ENCODE results near the gene MUL1.

The MUL1 gene

GRCh38 chr1:20552728-20553445 lies 44.9 kb upstream of the MUL1 start:
- H3K4me2 ChIP-seq (ENCODE audit: low read depth, low read length, poor library complexity, severe bottlenecking), result no peak overlapping the region
- no peaks in the 10 kb centered on the region for H3K27me3 ChIP-seq (ENCODE audit: low read length)
- no peaks in the 10 kb centered on the region for H3K36me3 ChIP-seq (ENCODE audit: low read length)
- H3K9me2 ChIP-seq (replicated peaks; ENCODE audit: insufficient read depth, low read length), result no peaks in the 10 kb centered on the region
- H3F3A ChIP-seq (ENCODE audit: insufficient read depth), result no peaks in the 10 kb centered on the region
- no peaks in the 10 kb centered on the region for H3K9me3 ChIP-seq (ENCODE audit: insufficient read depth, low read length)
- H4K20me1 ChIP-seq (ENCODE audit: low read depth, low read length), result no peaks in the 10 kb centered on the region
- no peak overlapping the region for H3K4me3 ChIP-seq (ENCODE audit: insufficient read depth, low read length, poor library complexity, severe bottlenecking)
- H3K9ac ChIP-seq (ENCODE audit: low read length), result no peak overlapping the region
- no peak overlapping the region for H3K27ac ChIP-seq (ENCODE audit: low read depth, low read length)
- TF ChIP-seq EZH2phosphoT487 (conservative IDR thresholded peaks at IDR 0.05; ENCODE audit: low read length), result no peak
- TF ChIP-seq CTCF (IDR thresholded peaks at IDR 0.05; ENCODE audit: insufficient read depth, low read length, poor library complexity, severe bottlenecking), result no peak
- no peak overlapping the region for H2AFZ ChIP-seq (ENCODE audit: low read depth, low read length, severe bottlenecking)
- H3K79me2 ChIP-seq (ENCODE audit: insufficient read depth, low read length), result no peaks in the 10 kb centered on the region

GRCh38 chr1:20551945-20552727 lies 44.2 kb upstream of the MUL1 start, which contains the start of gene FAM43B:
Gene FAM43B (plus strand): TSS chr1:20552573. CDS start chr1:20552974, 401 bp downstream.
- H3K27me3 ChIP-seq (ENCODE audit: low read length), result no peaks in the 10 kb centered on the region
- TF ChIP-seq EZH2phosphoT487 (conservative IDR thresholded peaks at IDR 0.05; ENCODE audit: low read length) (no peak), CTCF (IDR thresholded peaks at IDR 0.05; ENCODE audit: insufficient read depth, low read length, poor library complexity, severe bottlenecking) (no peak)
- H2AFZ ChIP-seq (ENCODE audit: low read depth, low read length, severe bottlenecking), result no peak within 1 kb of the TSS

GRCh38 chr1:20551161-20551560 lies 43.2 kb upstream of the MUL1 start:
- TF ChIP-seq EZH2phosphoT487 (conservative IDR thresholded peaks at IDR 0.05; ENCODE audit: low read length) (no peak), CTCF (IDR thresholded peaks at IDR 0.05; ENCODE audit: insufficient read depth, low read length, poor library complexity, severe bottlenecking) (no peak)
- no peak overlapping the region for H3K9ac ChIP-seq (ENCODE audit: low read length)
- H2AFZ ChIP-seq (ENCODE audit: low read depth, low read length, severe bottlenecking), result no peak overlapping the region
- no peaks in the 10 kb centered on the region for H3K36me3 ChIP-seq (ENCODE audit: low read length)
- H3K4me3 ChIP-seq (ENCODE audit: insufficient read depth, low read length, poor library complexity, severe bottlenecking), result no peak overlapping the region
- H3K4me2 ChIP-seq (ENCODE audit: low read depth, low read length, poor library complexity, severe bottlenecking), result no peak overlapping the region
- H3K27ac ChIP-seq (ENCODE audit: low read depth, low read length), result no peak overlapping the region
- no peaks in the 10 kb centered on the region for H3K79me2 ChIP-seq (ENCODE audit: insufficient read depth, low read length)
- H3K9me2 ChIP-seq (replicated peaks; ENCODE audit: insufficient read depth, low read length), result no peaks in the 10 kb centered on the region
- no peaks in the 10 kb centered on the region for H4K20me1 ChIP-seq (ENCODE audit: low read depth, low read length)
- no peaks in the 10 kb centered on the region for H3K9me3 ChIP-seq (ENCODE audit: insufficient read depth, low read length)
- H3F3A ChIP-seq (ENCODE audit: insufficient read depth), result no peaks in the 10 kb centered on the region
- no peaks in the 10 kb centered on the region for H3K27me3 ChIP-seq (ENCODE audit: low read length)

More at GRCh38 chr1:20551945-20552727, 44.2 kb upstream of the MUL1 start, which contains the start of gene FAM43B:
- Histone ChIP-seq H3K4me3 (ENCODE audit: insufficient read depth, low read length, poor library complexity, severe bottlenecking) (no peak within 1 kb of the TSS), H3K27ac (ENCODE audit: low read depth, low read length) (no peak within 1 kb of the TSS), H3K9ac (ENCODE audit: low read length) (no peak within 1 kb of the TSS), H3K36me3 (ENCODE audit: low read length) (no peaks in the 10 kb centered on the region), H4K20me1 (ENCODE audit: low read depth, low read length) (no peaks in the 10 kb centered on the region), H3F3A (ENCODE audit: insufficient read depth) (no peaks in the 10 kb centered on the region), H3K9me3 (ENCODE audit: insufficient read depth, low read length) (no peaks in the 10 kb centered on the region), H3K79me2 (ENCODE audit: insufficient read depth, low read length) (no peaks in the 10 kb centered on the region), H3K9me2 (replicated peaks; ENCODE audit: insufficient read depth, low read length) (no peaks in the 10 kb centered on the region), H3K4me2 (ENCODE audit: low read depth, low read length, poor library complexity, severe bottlenecking) (no peak within 1 kb of the TSS)
